ENCODE results near the gene MYO1D.

DNA sequence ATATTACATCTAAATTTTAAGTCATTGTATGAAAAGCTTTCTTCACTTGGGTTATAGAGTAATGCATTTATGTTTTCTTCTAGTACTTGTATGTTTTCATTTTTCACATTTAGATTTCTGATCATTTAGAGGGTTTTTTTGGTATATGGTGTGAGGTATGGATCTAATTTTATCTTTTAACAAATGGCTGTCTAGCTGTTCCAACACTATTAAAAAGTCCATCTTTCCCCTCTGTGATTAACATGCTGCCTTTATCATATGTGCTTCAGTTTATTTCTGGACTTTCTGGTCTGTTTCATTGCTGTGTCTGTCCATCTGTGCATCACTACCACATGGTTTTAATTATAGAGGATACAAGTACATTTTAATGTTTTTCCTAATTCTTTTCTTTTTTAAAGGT is 163.8 kb downstream of the MYO1D start:
- TF ChIP-seq, protein P1, sequence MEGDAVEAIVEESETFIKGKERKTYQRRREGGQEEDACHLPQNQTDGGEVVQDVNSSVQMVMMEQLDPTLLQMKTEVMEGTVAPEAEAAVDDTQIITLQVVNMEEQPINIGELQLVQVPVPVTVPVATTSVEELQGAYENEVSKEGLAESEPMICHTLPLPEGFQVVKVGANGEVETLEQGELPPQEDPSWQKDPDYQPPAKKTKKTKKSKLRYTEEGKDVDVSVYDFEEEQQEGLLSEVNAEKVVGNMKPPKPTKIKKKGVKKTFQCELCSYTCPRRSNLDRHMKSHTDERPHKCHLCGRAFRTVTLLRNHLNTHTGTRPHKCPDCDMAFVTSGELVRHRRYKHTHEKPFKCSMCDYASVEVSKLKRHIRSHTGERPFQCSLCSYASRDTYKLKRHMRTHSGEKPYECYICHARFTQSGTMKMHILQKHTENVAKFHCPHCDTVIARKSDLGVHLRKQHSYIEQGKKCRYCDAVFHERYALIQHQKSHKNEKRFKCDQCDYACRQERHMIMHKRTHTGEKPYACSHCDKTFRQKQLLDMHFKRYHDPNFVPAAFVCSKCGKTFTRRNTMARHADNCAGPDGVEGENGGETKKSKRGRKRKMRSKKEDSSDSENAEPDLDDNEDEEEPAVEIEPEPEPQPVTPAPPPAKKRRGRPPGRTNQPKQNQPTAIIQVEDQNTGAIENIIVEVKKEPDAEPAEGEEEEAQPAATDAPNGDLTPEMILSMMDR (conservative IDR thresholded peaks at IDR 0.05; ENCODE audit: low read depth, low read length): no peak
- TF ChIP-seq EZH2 (IDR thresholded peaks at IDR 0.05; ENCODE audit: low read length, unreplicated experiment): no peak
- TF ChIP-seq EZH2phosphoT487 (IDR thresholded peaks at IDR 0.05; ENCODE audit: borderline replicate concordance, low read length): no peak
